ENCODE measurements around the gene POLR2C. TPM values are rescaled to one million over a fixed set of nuclear protein-coding genes. Genes with fewer than 3 reads are reported as not detected.
"Not testable (repeated sequence)": the region's sequence is repeated elsewhere in the genome, so short reads cannot be mapped to it uniquely, and the experiment has no call there.

POLR2C gene
- polyA plus RNA-seq, 4 donors: 80.0 to 87.7 (median 84.5) TPM

- no peak for DNase-seq (ENCODE audit: low read depth in 4 of 4, low spot score in 3 of 4)
Measured at GRCh38 chr16:57478396-57479204, 16.1 kb downstream of the POLR2C start.

GRCh38 chr16:57479205-57479975 is 16.9 kb downstream of the POLR2C start:
- DNase-seq (ENCODE audit: low read depth in 4 of 4, low spot score in 3 of 4): no peak

GRCh38 chr16:57479976-57480753 is 17.7 kb downstream of the POLR2C start:
- DNase-seq (ENCODE audit: low read depth in 4 of 4, low spot score in 3 of 4): no peak

- DNase-seq (ENCODE audit: low read depth in 4 of 4, low spot score in 3 of 4): no peak
Measured at GRCh38 chr16:57480754-57481230, 18.3 kb downstream of the POLR2C start.

- DNase-seq (ENCODE audit: low read depth in 4 of 4, low spot score in 3 of 4): no peak
Measured at GRCh38 chr16:57481421-57481820, 18.9 kb downstream of the POLR2C start.

- DNase-seq (ENCODE audit: low read depth in 4 of 4, low spot score in 3 of 4): no peak
Measured at GRCh38 chr16:57482845-57483545, 20.5 kb downstream of the POLR2C start.

GRCh38 chr16:57483725-57484514 is 21.4 kb downstream of the POLR2C start:
- DNase-seq (ENCODE audit: low read depth in 4 of 4, low spot score in 3 of 4): no peak

- DNase-seq (ENCODE audit: low read depth in 4 of 4, low spot score in 3 of 4): no peak
Measured at GRCh38 chr16:57484515-57485005, 22.1 kb downstream of the POLR2C start.

- no peak for DNase-seq (ENCODE audit: low read depth in 4 of 4, low spot score in 3 of 4)
Measured at GRCh38 chr16:57485091-57485915, 22.8 kb downstream of the POLR2C start.

- DNase-seq (ENCODE audit: low read depth in 4 of 4, low spot score in 3 of 4): no peak
Measured at GRCh38 chr16:57485916-57486857, 23.7 kb downstream of the POLR2C start, which contains the start of gene DOK4. Gene DOK4 (minus strand): TSS chr16:57486493. CDS start chr16:57479507, 6,986 bp downstream.

GRCh38 chr16:57486858-57487834 is 24.7 kb downstream of the POLR2C start:
- no peak for DNase-seq (ENCODE audit: low read depth in 4 of 4, low spot score in 3 of 4)

GRCh38 chr16:57489229-57489628 is 26.8 kb downstream of the POLR2C start:
- DNase-seq (ENCODE audit: low read depth in 4 of 4, low spot score in 3 of 4): no peak

GRCh38 chr16:57493767-57494166 is 31.3 kb downstream of the POLR2C start:
- no peak for DNase-seq (ENCODE audit: low read depth in 4 of 4, low spot score in 3 of 4)

- DNase-seq (ENCODE audit: low read depth in 4 of 4, low spot score in 3 of 4): no peak
Measured at GRCh38 chr16:57497121-57497520, 34.6 kb downstream of the POLR2C start.

GRCh38 chr16:57498031-57498430 is 35.6 kb downstream of the POLR2C start:
- no peak for DNase-seq (ENCODE audit: low read depth in 4 of 4, low spot score in 3 of 4)

- not testable (repeated sequence) for DNase-seq (ENCODE audit: low read depth in 4 of 4, low spot score in 3 of 4)
Measured at GRCh38 chr16:57499941-57500340, 37.5 kb downstream of the POLR2C start.
